MM.1S (cell line): ENCODE measurements around the gene IGFBP2.

Experiments used
- DNase-seq: peaks from one replicate; pipeline ENCODE4 v3.0.0-alpha.2; 2015
- H2AFZ ChIP-seq: fragments of 300-600 bp; sonication (generic); 2 replicates; pipeline ENCODE4 v1.6.0; 2016; ENCODE audit warnings: antibody characterized with exemption, low read length
- H3F3A ChIP-seq: fragments of 300-600 bp; sonication (generic); 2 replicates; pipeline ENCODE4 v1.6.1; 2016; ENCODE audit warnings: mild to moderate bottlenecking, antibody characterized with exemption, low read length, moderate library complexity, mixed read lengths; ENCODE audit not compliant: insufficient read depth
- H3K27ac ChIP-seq: fragments of 300-600 bp; sonication (generic); 2 replicates; pipeline ENCODE4 v1.5.1; 2016; ENCODE audit warnings: mild to moderate bottlenecking, low read length
- H3K27me3 ChIP-seq: fragments of 300-600 bp; sonication (generic); replicated peaks from 2 replicates; pipeline ENCODE4 v1.6.0; 2016; ENCODE audit warnings: low read length; ENCODE audit not compliant: insufficient read depth
- H3K36me3 ChIP-seq: fragments of 300-600 bp; sonication (generic); replicated peaks from 2 replicates; pipeline ENCODE4 v1.6.1; 2016; ENCODE audit warnings: mild to moderate bottlenecking, low read length, mixed read lengths; ENCODE audit not compliant: insufficient read depth
- H3K4me1 ChIP-seq: fragments of 300-600 bp; sonication (generic); 2 replicates; pipeline ENCODE4 v1.6.1; 2016; ENCODE audit warnings: low read length, mixed read lengths
- H3K4me2 ChIP-seq: fragments of 300-600 bp; sonication (generic); 2 replicates; pipeline ENCODE4 v1.6.0; 2016; ENCODE audit warnings: low read depth, low read length
- H3K4me3 ChIP-seq: fragments of 300-600 bp; sonication (generic); 2 replicates; pipeline ENCODE4 v1.5.1; 2016; ENCODE audit warnings: low read length, mixed read lengths
- H3K79me2 ChIP-seq: fragments of 300-600 bp; sonication (generic); 2 replicates; pipeline ENCODE4 v1.6.1; 2016; ENCODE audit warnings: mixed run types, low read length, mixed read lengths
- H3K9ac ChIP-seq: fragments of 300-600 bp; sonication (generic); 2 replicates; pipeline ENCODE4 v1.6.1; 2016; ENCODE audit warnings: low read length, mixed read lengths
- H3K9me2 ChIP-seq: fragments of 300-600 bp; sonication (generic); replicated peaks from 2 replicates; pipeline ENCODE4 v1.6.1; 2016; ENCODE audit warnings: mild to moderate bottlenecking, low read length, mixed read lengths; ENCODE audit not compliant: insufficient read depth
- H3K9me3 ChIP-seq: fragments of 300-600 bp; sonication (generic); replicated peaks from 2 replicates; pipeline ENCODE4 v1.6.1; 2016; ENCODE audit warnings: mild to moderate bottlenecking, low read length, mixed read lengths; ENCODE audit not compliant: insufficient read depth
- H4K20me1 ChIP-seq: fragments of 300-600 bp; sonication (generic); 2 replicates; pipeline ENCODE4 v1.6.1; 2016; ENCODE audit warnings: mild to moderate bottlenecking, low read length, moderate library complexity, mixed read lengths; ENCODE audit not compliant: insufficient read depth
- EZH2 ChIP-seq: fragments of 300-600 bp; sonication (generic); optimal IDR thresholded peaks from 2 replicates; pipeline ENCODE3; 2017; ENCODE audit warnings: low read depth, mild to moderate bottlenecking, antibody characterized with exemption, low read length, mixed read lengths
- EZH2phosphoT487 ChIP-seq: fragments of 300-600 bp; sonication (generic); IDR thresholded peaks from 2 replicates; pipeline ENCODE4 v1.6.1; 2018; ENCODE audit warnings: antibody characterized with exemption, low read length
- TF ChIP-seq, protein P1 (sequence below): fragments of 300-600 bp; sonication (generic); IDR thresholded peaks from 2 replicates; pipeline ENCODE4 v1.5.1; 2016; ENCODE audit warnings: antibody characterized with exemption, low read length, mixed read lengths

Gene IGFBP2

DNA sequence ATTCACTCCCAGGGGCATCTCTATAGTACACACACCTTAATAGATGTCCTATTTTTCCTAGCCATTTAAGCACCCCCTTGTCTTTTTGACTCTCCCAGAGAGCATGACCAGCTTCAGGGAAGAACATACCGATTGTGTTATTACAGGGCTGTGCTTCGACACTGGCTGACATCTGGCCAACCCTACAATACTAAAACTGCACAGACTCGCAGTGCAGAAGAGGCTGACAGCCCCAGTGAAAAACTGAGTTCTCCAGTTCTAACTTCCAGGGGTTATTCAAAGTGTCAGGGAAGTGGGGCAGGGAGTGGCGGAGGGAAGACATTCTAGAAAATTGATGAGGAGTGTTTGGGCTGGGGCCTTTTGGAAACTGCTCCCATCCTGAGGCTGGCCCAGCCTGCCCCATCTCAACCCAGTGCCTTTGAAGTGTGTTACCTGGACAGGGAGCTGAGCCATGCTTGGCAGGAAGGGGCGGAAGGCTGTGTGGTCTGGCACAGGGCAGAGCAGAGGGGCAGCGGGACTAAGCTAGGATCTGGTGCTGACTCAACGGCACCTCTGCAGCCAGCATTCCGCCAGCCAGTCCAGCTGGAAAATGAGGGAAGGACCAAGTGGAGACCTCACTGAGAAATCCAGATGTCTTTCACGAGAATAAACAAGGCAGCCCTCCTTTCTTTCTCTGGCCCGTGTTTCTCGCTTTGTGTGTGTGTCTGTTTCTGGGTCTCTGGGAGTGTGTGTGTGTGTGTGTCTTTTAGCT is 77.5 kb downstream of the IGFBP2 start:
- no peak for DNase-seq
- no peaks in the 10 kb centered on the region for H3F3A ChIP-seq
- no peaks in the 10 kb centered on the region for H3K9me3 ChIP-seq
- no peak overlapping the region for H3K4me3 ChIP-seq
- no peaks in the 10 kb centered on the region for H3K27me3 ChIP-seq
- H3K9me2 ChIP-seq = no peaks in the 10 kb centered on the region
- no peak overlapping the region for H3K9ac ChIP-seq
- H2AFZ ChIP-seq = no peak overlapping the region
- no peaks in the 10 kb centered on the region for H3K4me1 ChIP-seq
- H3K36me3 ChIP-seq = no peaks in the 10 kb centered on the region
- no peaks in the 10 kb centered on the region for H4K20me1 ChIP-seq
- TF ChIP-seq, protein P1, sequence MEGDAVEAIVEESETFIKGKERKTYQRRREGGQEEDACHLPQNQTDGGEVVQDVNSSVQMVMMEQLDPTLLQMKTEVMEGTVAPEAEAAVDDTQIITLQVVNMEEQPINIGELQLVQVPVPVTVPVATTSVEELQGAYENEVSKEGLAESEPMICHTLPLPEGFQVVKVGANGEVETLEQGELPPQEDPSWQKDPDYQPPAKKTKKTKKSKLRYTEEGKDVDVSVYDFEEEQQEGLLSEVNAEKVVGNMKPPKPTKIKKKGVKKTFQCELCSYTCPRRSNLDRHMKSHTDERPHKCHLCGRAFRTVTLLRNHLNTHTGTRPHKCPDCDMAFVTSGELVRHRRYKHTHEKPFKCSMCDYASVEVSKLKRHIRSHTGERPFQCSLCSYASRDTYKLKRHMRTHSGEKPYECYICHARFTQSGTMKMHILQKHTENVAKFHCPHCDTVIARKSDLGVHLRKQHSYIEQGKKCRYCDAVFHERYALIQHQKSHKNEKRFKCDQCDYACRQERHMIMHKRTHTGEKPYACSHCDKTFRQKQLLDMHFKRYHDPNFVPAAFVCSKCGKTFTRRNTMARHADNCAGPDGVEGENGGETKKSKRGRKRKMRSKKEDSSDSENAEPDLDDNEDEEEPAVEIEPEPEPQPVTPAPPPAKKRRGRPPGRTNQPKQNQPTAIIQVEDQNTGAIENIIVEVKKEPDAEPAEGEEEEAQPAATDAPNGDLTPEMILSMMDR = no peak
- TF ChIP-seq EZH2 (no peak), EZH2phosphoT487 (no peak)
- no peaks in the 10 kb centered on the region for H3K79me2 ChIP-seq
- H3K4me2 ChIP-seq = no peak overlapping the region
- H3K27ac ChIP-seq = no peak overlapping the region

DNA sequence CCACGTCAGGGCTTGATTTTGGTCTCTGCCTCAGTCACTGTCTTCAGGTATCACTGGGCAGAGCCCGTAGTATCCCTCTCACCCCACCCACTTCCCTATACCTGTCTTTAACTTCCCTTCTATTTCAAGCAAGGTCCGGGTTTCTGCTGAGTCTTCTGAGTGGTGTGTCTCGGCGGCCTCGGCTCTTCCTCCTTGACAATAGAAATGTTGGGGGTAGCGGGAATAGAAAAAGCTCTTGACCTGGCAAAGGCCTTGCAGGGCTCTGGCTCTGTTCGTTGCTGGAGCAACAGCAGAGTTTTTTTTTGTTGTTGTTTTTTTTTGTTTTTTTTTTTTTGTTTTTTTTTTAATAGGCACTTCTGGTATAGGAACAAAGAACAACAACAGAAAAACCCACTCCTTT is 78.1 kb downstream of the IGFBP2 start:
- no peak for DNase-seq
- no peaks in the 10 kb centered on the region for H3K36me3 ChIP-seq
- no peaks in the 10 kb centered on the region for H4K20me1 ChIP-seq
- H3K79me2 ChIP-seq = no peaks in the 10 kb centered on the region
- H3K9me3 ChIP-seq = no peaks in the 10 kb centered on the region
- H3K27me3 ChIP-seq = no peaks in the 10 kb centered on the region
- H3K4me1 ChIP-seq = no peaks in the 10 kb centered on the region
- H3K9ac ChIP-seq = no peak overlapping the region
- no peaks in the 10 kb centered on the region for H3K9me2 ChIP-seq
- no peak for TF ChIP-seq EZH2phosphoT487
- TF ChIP-seq EZH2 = no peak
- TF ChIP-seq, protein P1 = no peak
- H3F3A ChIP-seq = no peaks in the 10 kb centered on the region
- H3K27ac ChIP-seq = no peak overlapping the region
- no peak overlapping the region for H2AFZ ChIP-seq
- H3K4me3 ChIP-seq = no peak overlapping the region
- no peak overlapping the region for H3K4me2 ChIP-seq

DNA sequence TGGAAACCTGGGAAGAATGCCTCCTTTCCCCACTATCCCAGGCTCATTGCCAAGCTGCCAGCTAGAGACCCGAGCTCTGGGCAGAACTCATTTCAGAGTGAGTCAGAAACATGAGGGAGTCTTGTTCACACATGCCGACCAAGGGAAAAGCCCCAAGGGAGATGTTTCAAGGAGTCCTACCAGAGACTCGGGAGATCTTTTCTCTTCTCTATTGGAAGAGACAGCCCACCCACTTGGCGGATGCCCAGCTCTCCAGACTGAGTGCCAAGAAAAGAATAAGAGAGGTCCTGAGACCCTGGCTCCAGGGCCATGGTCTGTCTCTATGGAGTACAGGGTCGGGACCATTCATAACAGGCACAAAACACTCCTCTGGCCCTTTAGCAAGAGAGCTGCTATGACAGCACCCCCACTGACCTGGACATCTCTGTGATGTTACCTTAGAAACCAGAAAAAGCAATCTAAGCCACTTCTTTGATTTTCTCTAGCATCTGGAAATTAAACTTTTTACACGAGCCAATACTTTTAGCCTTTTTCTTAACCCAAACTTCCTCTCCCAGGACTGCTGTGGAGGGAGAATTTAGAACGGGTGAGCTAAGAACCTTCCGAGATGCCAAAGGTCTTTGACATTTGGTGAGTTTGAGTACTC is 80.6 kb downstream of the IGFBP2 start:
- no peaks in the 10 kb centered on the region for H3K4me1 ChIP-seq
- H4K20me1 ChIP-seq = no peaks in the 10 kb centered on the region
- TF ChIP-seq EZH2 (no peak), EZH2phosphoT487 (no peak)
- TF ChIP-seq, protein P1 = no peak
- H3K27ac ChIP-seq = no peak overlapping the region
- no peak overlapping the region for H3K4me3 ChIP-seq
- H3K27me3 ChIP-seq = no peaks in the 10 kb centered on the region
- H3K9me2 ChIP-seq = no peaks in the 10 kb centered on the region
- no peak overlapping the region for H2AFZ ChIP-seq
- H3K79me2 ChIP-seq = no peaks in the 10 kb centered on the region
- no peaks in the 10 kb centered on the region for H3K36me3 ChIP-seq
- H3F3A ChIP-seq = no peaks in the 10 kb centered on the region
- H3K9ac ChIP-seq = no peak overlapping the region
- H3K9me3 ChIP-seq = no peaks in the 10 kb centered on the region
- H3K4me2 ChIP-seq = no peak overlapping the region
- no peak for DNase-seq
